ENCODE results near the gene LGI2.

GRCh38 chr4:24973404-24973746 is 57.4 kb downstream of the LGI2 start:
- TF ChIP-seq, protein P1, sequence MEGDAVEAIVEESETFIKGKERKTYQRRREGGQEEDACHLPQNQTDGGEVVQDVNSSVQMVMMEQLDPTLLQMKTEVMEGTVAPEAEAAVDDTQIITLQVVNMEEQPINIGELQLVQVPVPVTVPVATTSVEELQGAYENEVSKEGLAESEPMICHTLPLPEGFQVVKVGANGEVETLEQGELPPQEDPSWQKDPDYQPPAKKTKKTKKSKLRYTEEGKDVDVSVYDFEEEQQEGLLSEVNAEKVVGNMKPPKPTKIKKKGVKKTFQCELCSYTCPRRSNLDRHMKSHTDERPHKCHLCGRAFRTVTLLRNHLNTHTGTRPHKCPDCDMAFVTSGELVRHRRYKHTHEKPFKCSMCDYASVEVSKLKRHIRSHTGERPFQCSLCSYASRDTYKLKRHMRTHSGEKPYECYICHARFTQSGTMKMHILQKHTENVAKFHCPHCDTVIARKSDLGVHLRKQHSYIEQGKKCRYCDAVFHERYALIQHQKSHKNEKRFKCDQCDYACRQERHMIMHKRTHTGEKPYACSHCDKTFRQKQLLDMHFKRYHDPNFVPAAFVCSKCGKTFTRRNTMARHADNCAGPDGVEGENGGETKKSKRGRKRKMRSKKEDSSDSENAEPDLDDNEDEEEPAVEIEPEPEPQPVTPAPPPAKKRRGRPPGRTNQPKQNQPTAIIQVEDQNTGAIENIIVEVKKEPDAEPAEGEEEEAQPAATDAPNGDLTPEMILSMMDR (IDR thresholded peaks at IDR 0.05; ENCODE audit: low read depth, low read length, missing input control): no peak
- TF ChIP-seq JUND (IDR thresholded peaks at IDR 0.05): no peak
- no peak for TF ChIP-seq GABPA (IDR thresholded peaks at IDR 0.05 in 1 of 2, conservative IDR thresholded peaks at IDR 0.05 in 1 of 2)
- no peak for TF ChIP-seq HNF4G (IDR thresholded peaks at IDR 0.05)
- TF ChIP-seq, protein P2, sequence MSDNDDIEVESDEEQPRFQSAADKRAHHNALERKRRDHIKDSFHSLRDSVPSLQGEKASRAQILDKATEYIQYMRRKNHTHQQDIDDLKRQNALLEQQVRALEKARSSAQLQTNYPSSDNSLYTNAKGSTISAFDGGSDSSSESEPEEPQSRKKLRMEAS (IDR thresholded peaks at IDR 0.05): no peak
- TF ChIP-seq HNF4A (conservative IDR thresholded peaks at IDR 0.05): no peak
- no peak for TF ChIP-seq SP1 (IDR thresholded peaks at IDR 0.05)
- TF ChIP-seq EGR1 (IDR thresholded peaks at IDR 0.05; ENCODE audit: low read depth in 2 of 2): no peak
